DMS153 (cell line): ENCODE measurements around the gene CLEC9A.
A peak's percentile ranks its signal among the peaks of the same experiment; 100 is the strongest.

Experiments used
- DNase-seq: peaks from one replicate; lab custom pipeline; 2025; lab: John Stamatoyannopoulos, UW

Gene CLEC9A

GRCh38 chr12:10067264-10067663 lies 36.8 kb downstream of the CLEC9A start:
- DNase-seq, result no peak

GRCh38 chr12:10067942-10068341 lies 37.5 kb downstream of the CLEC9A start:
- DNase-seq, result peak; percentile 67

DNA sequence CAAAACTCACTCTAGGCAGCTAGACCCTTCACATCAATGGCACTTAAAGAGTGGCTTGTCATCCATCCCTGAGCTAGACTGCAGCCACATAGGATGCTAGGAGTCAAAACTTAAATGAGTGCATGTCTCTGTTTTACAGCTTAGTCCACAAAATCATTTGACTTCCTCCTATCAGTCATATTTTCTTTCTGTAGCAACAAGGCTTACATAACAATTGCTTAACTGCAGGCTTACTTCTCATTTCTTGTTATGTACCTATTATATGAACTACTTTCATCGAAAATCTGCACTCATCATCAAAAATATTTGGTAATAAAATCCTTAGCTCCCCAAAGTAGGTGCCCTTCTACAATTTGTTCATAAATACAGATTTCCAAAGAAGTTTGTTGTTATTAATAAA lies 38.2 kb downstream of the CLEC9A start:
- no peak for DNase-seq

DNA sequence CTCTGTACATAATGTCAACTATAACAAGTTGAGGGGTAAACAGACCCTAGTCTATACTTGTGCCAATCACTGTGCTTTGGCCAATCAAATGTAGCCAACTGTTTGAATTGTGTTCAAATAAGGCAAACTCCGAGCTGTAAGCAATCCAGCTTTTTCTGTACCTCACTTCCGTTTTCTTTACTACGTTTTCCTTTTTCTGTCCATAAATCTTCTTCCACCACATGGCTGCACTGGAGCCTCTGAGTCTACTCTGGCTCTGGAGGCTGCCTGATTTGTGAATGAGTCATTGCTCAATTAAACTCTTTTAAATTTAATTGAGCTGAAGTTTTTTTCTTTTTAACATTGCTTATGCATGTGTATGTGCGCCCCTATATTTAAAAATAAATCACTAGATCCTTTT lies 38.6 kb downstream of the CLEC9A start:
- no peak for DNase-seq

GRCh38 chr12:10069976-10070375 lies 39.5 kb downstream of the CLEC9A start:
- DNase-seq, result no peak

GRCh38 chr12:10070380-10070779 lies 39.9 kb downstream of the CLEC9A start:
- DNase-seq, result no peak

DNA sequence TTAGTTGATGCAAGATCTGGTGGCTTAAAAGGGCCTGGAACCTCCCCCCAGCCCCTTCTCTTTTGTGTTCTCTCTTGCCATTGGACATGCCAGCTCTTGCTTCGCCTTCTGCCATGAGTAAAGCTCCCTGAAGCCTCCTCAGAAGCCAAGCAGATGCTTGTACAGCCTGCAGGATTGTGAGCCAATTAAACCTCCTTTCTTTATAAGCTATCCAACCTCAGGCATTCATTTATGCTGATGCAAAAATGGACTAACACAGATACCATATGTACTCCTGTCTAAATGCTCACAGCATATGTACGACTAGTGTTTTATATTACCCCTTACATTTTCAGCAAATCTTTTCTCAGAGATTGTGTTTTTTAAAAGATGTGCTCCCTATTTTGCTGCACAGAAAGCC lies 41.6 kb downstream of the CLEC9A start:
- DNase-seq, result no peak

GRCh38 chr12:10073261-10073660 lies 42.8 kb downstream of the CLEC9A start:
- DNase-seq, result no peak

DNA sequence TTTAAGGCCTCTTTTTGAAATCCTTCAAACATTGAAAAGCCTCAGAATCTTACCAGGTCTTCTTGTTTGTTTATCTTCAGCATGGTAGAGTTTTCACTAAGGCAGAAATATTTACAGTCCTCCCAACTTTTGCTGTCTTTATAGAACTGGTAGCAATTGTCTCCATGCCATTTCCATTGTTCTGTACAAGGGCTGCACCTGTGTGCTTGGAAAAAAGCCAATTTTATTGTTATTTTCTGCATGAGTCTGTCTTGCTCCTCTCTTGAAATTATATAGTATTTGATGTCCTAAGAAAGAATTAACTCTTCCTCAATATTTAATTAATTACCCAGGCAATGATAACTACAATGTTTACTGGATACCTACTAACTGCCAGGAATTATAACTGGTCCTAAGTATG lies 45.0 kb downstream of the CLEC9A start:
- DNase-seq, result peak; percentile 17

GRCh38 chr12:10082117-10082874 lies 51.8 kb downstream of the CLEC9A start:
- DNase-seq, result no peak

DNA sequence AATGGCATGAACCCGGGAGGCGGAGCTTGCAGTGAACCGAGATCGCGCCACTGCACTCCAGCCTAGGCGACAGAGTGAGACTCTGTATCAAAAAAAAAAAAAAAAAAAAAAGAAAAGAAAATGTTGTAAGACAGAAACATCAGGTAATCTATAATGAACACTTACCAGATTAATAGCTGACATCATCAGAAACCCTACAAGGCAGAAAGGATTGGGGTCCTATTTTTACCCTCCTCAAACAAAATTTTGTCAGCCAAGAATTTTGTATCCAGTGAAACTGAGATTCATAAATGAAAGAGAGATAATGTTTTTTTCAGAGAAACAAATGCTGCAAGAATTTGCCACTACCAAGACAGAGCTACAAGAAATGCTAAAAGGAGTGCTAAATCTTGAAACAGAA lies 54.3 kb downstream of the CLEC9A start:
- DNase-seq, result no peak

GRCh38 chr12:10086387-10086786 lies 55.9 kb downstream of the CLEC9A start:
- DNase-seq, result no peak

DNA sequence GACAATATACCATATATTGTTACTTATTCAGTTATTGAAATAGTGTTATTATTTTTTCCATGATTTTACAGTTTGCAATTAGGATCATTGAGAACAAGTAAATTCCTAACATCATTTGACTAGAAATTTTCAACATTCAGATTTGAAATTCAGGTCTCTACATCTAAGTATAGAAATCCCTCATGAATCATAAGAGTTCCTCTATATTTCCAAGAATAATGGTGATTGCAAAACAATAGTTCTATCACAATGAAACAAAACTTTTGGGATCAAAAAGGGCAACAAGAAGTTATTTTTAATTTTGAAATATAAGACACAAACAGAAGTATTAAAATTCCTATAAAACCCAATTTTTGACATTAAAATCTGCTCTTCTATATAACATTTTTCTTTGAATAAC lies 57.5 kb downstream of the CLEC9A start:
- no peak for DNase-seq

GRCh38 chr12:10088955-10089900 lies 58.7 kb downstream of the CLEC9A start:
- no peak for DNase-seq

- no peak for DNase-seq
These were observed 64.3 kb downstream of the CLEC9A start for GRCh38 chr12:10094646-10095395.

GRCh38 chr12:10095971-10096370 lies 65.5 kb downstream of the CLEC9A start:
- DNase-seq, result no peak

DNA sequence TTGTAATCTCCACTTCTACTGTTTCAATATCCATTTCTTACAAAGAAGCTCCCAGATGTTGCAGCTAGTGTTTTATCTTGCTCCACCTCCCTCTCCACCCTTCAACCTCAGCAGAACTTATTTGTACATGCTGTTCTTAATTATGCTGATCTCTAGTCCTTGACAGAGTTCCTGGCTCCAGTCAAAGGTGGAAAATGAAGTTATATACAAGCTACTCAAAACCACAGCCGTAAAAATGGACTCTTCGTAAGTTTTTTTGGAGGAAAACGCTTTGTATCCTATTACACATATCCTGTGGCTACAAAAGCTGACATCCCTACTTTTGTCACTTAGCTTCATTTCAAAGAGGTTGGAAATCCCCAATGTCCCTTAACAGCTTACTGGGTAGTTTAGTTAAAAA lies 67.0 kb downstream of the CLEC9A start:
- DNase-seq, result no peak

GRCh38 chr12:10098791-10099190 lies 68.3 kb downstream of the CLEC9A start, which contains the start of gene CLEC1A:
Gene CLEC1A, minus strand, starts transcription at chr12:10098985. Its CDS starts 63 bp downstream, at chr12:10098922.
- no peak for DNase-seq

- DNase-seq, result no peak
These were observed 70.6 kb downstream of the CLEC9A start for GRCh38 chr12:10101042-10101579.

- DNase-seq, result no peak
These were observed 71.3 kb downstream of the CLEC9A start for GRCh38 chr12:10101648-10102220.

GRCh38 chr12:10102322-10102721 lies 71.8 kb downstream of the CLEC9A start:
- DNase-seq, result no peak
